Measurements from ENCODE around the gene TNS3. TPM values are rescaled to one million over a fixed set of nuclear protein-coding genes. Genes with fewer than 3 reads are reported as not detected.

Gene TNS3
- total RNA-seq, 8 experiments from 2014 or later, result 2.6 to 49.9 (median 8.7) TPM

DNA sequence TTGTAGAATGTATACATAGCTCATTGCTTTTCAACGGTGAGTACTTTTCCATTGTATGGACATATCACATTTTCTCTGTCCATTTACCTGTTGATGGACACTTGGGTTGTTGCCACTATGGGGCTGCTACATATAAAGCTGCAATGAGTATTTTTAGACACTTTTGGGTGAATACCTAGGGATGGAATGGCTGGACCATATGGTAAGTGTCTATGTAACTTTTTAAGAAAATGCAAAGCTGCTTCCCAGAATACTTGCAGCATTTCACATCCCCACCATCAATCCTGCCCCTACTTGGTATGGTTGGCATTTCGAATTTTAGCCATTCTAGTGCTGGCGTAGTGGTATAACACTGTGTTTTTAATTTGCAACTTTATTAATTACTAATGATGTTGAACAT lies 274.6 kb downstream of the TNS3 start:
- Histone ChIP-seq H3K4me3 (no peak overlapping the region), H3K4me1 (replicated peaks in 1 of 2) (no peaks in the 10 kb centered on the region), H3K27ac (no peak overlapping the region)
- whole genome bisulfite sequencing, 10 experiments, result 50 to 100% (median 72%) methylated on average over 2 to 3 of the region's 3 CpGs
- in situ Hi-C loops (cut with MboI; ENCODE audit: low pct_unique_long_range_greater_than_20kb in 2 of 9, low sequenced_read_pairs in 9 of 9, unreplicated experiment in 9 of 9), result no loop called here
- ATAC-seq (replicated peaks in 6 of 8), result no peak

DNA sequence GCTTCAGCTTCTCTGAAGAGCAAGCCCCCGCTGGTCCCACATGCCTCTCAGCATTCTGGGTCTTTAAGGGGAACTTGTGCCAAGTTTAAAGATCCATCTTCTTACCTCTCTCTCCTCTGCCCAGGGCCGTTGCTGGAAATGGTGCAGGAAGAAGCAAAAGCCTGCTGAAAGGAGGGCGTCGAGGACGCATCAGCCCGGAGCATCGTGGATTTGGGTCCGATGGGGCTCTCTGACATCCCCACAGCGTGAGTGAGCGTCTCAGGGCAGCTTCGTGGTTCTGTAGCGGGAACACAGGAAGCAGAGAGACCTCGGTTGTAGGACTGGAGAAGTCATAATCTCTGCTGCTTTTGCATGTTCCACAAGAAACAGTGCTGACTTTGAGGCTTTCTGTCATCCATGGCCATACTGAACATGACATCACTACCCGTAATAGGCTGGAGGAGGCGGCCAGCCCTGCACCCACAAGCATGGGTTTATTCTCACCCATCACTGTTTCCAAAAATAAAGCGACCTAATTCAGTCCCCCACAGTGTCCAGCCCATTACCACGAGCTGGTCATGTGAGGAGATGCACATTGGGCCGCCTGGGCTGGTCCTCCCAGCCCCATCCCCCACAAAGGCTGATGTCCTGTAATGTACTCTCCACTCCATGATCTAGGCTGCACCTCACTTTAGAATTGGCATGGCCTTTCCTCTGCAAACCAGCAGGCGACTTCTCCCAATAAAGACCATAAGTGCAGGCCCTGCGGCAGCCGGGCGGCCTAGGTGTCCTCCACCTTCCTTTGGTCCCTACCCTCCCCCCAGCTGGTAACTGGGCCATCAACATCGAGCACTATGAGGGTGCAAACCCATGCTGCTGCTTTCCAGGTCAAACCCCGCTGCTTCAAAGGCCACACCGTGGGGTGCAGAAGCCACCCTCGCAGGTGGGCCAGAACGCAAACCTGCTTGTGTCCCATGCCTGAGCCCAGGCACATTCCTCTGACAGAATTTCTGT lies 276.9 kb downstream of the TNS3 start:
- in situ Hi-C loops (cut with MboI; ENCODE audit: low pct_unique_long_range_greater_than_20kb in 2 of 9, low sequenced_read_pairs in 9 of 9, unreplicated experiment in 9 of 9), result no loop called here
- ATAC-seq (replicated peaks in 6 of 8), result peak in 5 of 8 experiments; percentile 39 to 88 (median 56)
- H3K27ac ChIP-seq, result no peak overlapping the region

DNA sequence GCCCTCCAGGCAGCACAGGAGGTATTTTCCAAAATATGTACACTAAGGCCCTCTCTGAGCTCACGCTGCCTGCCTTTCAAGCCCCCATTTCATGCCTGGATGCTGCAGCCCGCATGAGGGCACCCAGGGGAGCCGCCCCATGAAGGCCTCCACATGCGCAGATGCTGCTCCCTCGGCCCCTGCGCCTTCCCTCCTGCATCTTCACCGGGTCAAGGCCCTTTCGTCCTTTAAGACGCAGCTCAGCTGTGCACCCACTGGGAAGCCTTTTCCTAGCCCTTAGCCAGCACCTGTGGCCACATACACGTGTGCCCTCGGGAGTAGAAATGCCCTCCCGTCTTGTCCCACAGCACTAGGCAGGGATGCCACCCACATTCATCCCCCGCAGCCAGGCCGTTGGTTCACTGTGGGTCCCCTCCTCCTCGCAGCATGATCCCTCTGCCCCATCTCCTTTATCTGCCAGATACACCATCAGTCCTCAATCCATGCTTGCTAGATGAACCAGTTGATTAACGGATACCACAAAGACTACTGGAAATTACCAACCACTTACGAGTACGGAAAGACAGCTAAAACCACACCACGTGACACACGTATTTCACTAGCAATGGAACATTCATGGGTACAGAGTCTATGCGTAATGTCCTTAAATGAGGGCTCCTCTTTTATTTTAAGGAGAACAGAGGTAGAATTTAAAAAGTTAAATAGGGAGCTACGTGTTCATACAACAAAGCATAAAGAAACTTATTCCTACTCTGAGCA lies 278.0 kb downstream of the TNS3 start:
- Histone ChIP-seq H3K4me1 (replicated peaks in 1 of 2) (peaks cover 2 to 3% of the 10 kb centered on the region in 2 donors), H3K4me3 (no peak overlapping the region), H3K27ac (no peak overlapping the region)
- ATAC-seq (replicated peaks in 6 of 8), result no peak
- in situ Hi-C loops (cut with MboI; ENCODE audit: low pct_unique_long_range_greater_than_20kb in 2 of 9, low sequenced_read_pairs in 9 of 9, unreplicated experiment in 9 of 9), result no loop called here
- whole genome bisulfite sequencing, 10 experiments, result 80 to 100% (median 92%) methylated on average over 1 to 6 of the region's 22 CpGs; no CpG with 5 or more reads in 1 of the 10 experiments

More for the DNA sequence above, 276.9 kb downstream of the TNS3 start:
- Histone ChIP-seq H3K4me1 (replicated peaks in 1 of 2) (no peaks in the 10 kb centered on the region), H3K4me3 (no peak overlapping the region)
- 88 to 100% (median 98%) methylated on average over 1 to 16 of the region's 27 CpGs; no CpG with 5 or more reads in 3 of the 10 experiments for WGBS, 10 experiments

DNA sequence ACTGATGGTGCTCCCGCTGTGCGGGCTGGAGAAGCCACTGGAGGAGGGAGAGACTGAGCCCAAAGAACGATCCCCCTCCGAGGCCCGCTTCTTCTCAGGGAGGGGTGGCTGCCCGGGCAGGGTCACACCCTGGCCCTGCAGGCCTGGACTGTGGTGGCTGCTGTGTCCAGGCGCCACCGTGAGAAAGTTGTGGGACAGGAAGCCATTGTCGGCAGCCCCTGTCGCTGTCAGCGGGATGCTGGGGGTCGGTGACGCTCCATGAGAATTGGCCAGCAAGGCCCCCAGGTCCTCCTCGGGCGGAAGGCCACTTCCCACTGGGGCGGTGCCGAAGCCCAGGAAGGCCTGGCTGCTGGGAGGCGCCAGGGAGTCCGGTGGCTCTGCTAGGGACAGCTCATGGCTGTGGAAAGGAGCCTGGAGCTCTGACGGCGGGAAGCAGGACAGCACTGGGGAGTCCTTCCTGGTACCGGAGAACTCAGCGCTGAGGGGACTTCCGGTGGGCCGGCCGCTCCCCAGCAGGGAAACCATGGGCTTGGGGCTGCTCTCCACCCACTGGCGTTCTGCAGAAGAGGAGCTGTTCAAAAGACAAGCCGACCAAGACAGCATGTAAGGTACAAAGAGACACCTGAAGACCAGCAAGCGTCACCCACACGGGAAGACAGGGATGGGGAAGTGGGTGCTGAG lies 278.8 kb downstream of the TNS3 start:
- H3K4me3 ChIP-seq, result no peak overlapping the region
- no peak for ATAC-seq (replicated peaks in 6 of 8)
- H3K4me1 ChIP-seq (replicated peaks in 1 of 2), result peaks cover 7 to 8% of the 10 kb centered on the region in 2 donors
- no peak overlapping the region for H3K27ac ChIP-seq
- in situ Hi-C loops (cut with MboI; ENCODE audit: low pct_unique_long_range_greater_than_20kb in 2 of 9, low sequenced_read_pairs in 9 of 9, unreplicated experiment in 9 of 9), result no loop called here
- 92 to 100% (median 95%) methylated on average over 3 to 15 of the region's 30 CpGs; no CpG with 5 or more reads in 5 of the 10 experiments for WGBS, 10 experiments

DNA sequence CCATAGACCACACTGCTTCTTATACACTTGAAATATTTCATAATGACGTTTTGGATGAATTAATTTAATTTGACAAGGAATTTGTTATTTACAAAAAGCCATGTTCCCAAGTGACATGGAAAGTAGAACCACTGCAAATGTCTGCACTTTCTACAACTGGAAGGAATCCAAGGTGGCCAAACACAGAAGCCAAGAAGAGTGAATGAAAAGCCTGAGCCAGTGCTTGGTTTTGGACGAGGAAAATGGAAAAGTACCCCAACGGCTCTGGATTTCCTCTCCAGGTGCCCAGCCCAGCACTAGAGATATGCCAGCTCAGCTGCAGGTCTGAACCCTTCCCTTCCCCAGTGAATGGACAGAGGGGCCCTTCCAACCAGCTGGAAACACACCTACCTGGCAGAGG lies 279.4 kb downstream of the TNS3 start:
- 0 to 100% (median 83%) methylated on average over 1 to 3 of the region's 3 CpGs; no CpG with 5 or more reads in 1 of the 10 experiments for WGBS, 10 experiments

DNA sequence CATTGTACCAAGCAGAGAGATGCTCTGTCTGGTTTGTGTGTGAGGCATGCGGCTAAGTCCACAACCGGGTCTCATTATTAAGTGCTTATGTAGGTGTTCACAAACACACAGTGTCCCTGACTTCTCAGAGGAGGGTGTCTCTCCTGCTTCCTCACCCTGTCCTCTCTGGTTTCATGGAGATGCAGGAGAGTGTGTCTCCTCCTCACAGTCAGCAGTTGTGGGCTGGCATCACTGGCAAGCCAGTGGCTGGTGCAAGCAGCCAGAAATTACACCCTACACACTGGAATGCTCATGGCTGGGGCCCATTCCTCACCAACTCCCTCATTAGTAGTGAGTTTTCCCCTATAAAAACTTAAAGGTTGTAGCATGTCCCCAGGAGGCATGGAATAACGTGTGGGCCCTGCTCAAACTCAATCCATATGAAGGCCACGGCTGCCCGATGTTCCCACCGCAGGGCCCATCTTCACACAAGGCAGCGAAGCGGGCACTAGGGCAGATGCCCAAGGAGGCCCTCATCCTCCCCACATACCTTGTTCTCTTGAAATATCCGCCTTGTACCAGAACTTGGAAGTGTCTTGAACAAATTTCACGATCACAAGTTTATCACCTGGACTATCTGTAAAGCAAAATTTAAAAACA lies 280.1 kb downstream of the TNS3 start:
- WGBS, 10 experiments, result 80 to 100% (median 100%) methylated on average over 1 to 8 of the region's 10 CpGs
- H3K27ac ChIP-seq, result no peak overlapping the region
- H3K4me1 ChIP-seq (replicated peaks in 1 of 2), result peaks cover 7 to 8% of the 10 kb centered on the region in 2 donors
- H3K4me3 ChIP-seq, result no peak overlapping the region
- in situ Hi-C loops (cut with MboI; ENCODE audit: low pct_unique_long_range_greater_than_20kb in 2 of 9, low sequenced_read_pairs in 9 of 9, unreplicated experiment in 9 of 9), result no loop called here
- ATAC-seq (replicated peaks in 6 of 8), result no peak

More for the DNA sequence above, 279.4 kb downstream of the TNS3 start:
- Histone ChIP-seq H3K27ac (no peak overlapping the region), H3K4me3 (no peak overlapping the region), H3K4me1 (replicated peaks in 1 of 2) (peaks cover 7 to 8% of the 10 kb centered on the region in 2 donors)
- in situ Hi-C loops (cut with MboI; ENCODE audit: low pct_unique_long_range_greater_than_20kb in 2 of 9, low sequenced_read_pairs in 9 of 9, unreplicated experiment in 9 of 9), result no loop called here
- no peak for ATAC-seq (replicated peaks in 6 of 8)

DNA sequence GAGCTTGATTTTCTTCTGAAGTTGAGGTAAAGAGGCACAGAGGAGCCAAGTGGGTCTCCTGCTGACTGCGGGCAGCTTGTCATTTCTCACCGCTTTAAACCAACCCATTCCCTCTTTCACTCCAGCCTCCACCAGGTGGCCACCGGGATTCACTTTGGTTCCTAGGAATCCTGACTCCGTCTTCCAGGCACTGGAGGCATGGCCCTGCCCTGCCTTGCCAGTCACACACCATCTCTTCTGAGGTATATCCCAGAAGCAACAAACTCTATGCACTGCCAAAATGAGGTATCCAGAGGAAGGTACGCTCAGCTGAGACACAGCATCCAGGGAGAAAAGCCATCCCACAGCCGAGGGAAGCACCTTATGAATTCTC lies 280.8 kb downstream of the TNS3 start:
- Histone ChIP-seq H3K4me3 (no peak overlapping the region), H3K27ac (no peak overlapping the region), H3K4me1 (replicated peaks in 1 of 2) (peaks cover 7 to 8% of the 10 kb centered on the region in 2 donors)
- in situ Hi-C loops (cut with MboI; ENCODE audit: low pct_unique_long_range_greater_than_20kb in 2 of 9, low sequenced_read_pairs in 9 of 9, unreplicated experiment in 9 of 9), result no loop called here
- ATAC-seq (replicated peaks in 6 of 8), result peak in 1 of 8 experiments; percentile 68
- WGBS, 10 experiments, result 59 to 100% (median 88%) methylated on average over 1 to 4 of the region's 6 CpGs; no CpG with 5 or more reads in 2 of the 10 experiments

DNA sequence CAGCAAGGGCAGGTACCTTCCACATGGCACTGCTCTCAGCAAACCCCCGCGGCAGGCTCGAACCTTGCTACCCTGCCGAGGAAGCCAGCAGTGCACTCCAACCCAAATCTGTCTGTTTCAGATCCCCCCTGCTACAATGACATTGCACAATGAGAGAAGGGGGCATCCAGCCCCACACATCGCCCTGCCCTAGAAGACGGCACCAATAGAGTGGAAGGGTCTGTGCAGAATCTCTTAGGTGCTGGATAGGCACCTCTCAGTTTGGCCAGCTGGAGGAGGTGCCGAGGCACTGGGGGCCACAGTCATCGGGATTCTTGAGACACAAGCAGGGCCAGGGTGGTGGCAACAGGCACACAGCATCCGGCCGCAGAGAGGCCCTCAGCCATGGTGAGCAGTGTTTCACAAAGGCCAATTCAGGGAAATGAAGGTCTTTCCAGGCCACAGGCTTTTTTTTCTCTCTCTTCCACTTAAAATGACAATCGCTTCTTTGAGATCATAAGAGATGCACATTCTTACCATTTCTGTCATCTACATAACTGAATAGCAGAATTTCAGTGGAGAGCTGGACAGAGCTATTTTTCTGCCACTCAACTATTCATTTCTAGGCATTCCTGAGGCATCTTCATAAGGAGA lies 281.3 kb downstream of the TNS3 start:
- Histone ChIP-seq H3K4me3 (no peak overlapping the region), H3K27ac (no peak overlapping the region), H3K4me1 (replicated peaks in 1 of 2) (peaks cover 7 to 8% of the 10 kb centered on the region in 2 donors)
- 38 to 100% (median 95%) methylated on average over 1 to 4 of the region's 11 CpGs; no CpG with 5 or more reads in 3 of the 10 experiments for WGBS, 10 experiments
- in situ Hi-C loops (cut with MboI; ENCODE audit: low pct_unique_long_range_greater_than_20kb in 2 of 9, low sequenced_read_pairs in 9 of 9, unreplicated experiment in 9 of 9), result no loop called here
- peak in 2 of 8 experiments; percentile 50 to 69 for ATAC-seq (replicated peaks in 6 of 8)

DNA sequence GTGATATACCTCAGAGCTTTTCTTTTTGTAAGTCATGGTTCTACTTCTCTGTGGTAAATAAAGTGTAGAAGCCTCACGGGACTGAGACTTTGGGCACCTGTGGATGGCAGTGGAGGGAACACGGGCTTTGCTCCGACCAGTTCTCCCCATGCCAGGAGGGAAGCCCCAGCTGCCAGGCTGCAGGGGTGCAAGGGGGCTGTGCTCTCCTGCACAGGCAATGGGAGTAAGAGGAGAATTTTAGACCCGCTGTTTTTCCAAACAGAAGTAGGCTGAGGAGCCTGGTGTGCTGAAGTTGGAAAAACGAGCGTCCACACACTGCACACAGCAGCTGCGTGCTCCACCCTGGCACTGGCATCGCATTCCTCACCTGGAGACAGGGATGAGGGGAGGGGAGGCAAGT lies 282.4 kb downstream of the TNS3 start:
- in situ Hi-C loops (cut with MboI; ENCODE audit: low pct_unique_long_range_greater_than_20kb in 2 of 9, low sequenced_read_pairs in 9 of 9, unreplicated experiment in 9 of 9), result loop anchor here in 1 of 9 experiments (25.0 kb wide), 1 partner anchor 513 kb away; no protein-coding TSS in a partner anchor
- Histone ChIP-seq H3K27ac (no peak overlapping the region), H3K4me1 (replicated peaks in 1 of 2) (peaks cover 7 to 8% of the 10 kb centered on the region in 2 donors), H3K4me3 (no peak overlapping the region)
- ATAC-seq (replicated peaks in 6 of 8), result no peak
- WGBS, 10 experiments, result 90 to 100% (median 100%) methylated on average over 1 to 4 of the region's 8 CpGs; no CpG with 5 or more reads in 4 of the 10 experiments

DNA sequence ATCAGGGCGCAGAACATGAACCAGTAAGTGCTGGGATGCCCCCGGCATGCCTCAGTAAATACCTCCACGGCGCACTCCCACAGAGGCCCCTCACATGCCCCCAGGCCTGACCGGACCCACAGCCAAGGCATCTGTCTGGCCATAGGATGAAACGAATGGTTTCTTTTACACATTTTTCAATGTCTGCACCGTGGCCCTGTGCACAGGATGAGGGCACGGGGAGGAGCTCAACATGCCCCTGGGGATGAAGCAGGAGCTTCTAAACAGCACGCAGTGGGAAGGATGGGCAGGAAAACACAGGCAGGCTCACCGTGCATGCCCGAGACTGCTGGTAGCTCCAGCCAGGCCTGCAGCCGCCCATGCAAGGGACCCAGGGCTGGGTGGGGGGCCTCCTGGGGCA lies 283.3 kb downstream of the TNS3 start:
- Histone ChIP-seq H3K4me1 (replicated peaks in 1 of 2) (peaks cover 7 to 8% of the 10 kb centered on the region in 2 donors), H3K4me3 (no peak overlapping the region), H3K27ac (peak overlapping the region in 1 of 2 donors; percentile 32)
- WGBS, 10 experiments, result 40 to 93% (median 81%) methylated on average over 2 to 8 of the region's 12 CpGs; no CpG with 5 or more reads in 5 of the 10 experiments
- in situ Hi-C loops (cut with MboI; ENCODE audit: low pct_unique_long_range_greater_than_20kb in 2 of 9, low sequenced_read_pairs in 9 of 9, unreplicated experiment in 9 of 9), result loop anchor here in 1 of 9 experiments (25.0 kb wide), 1 partner anchor 514 kb away; no protein-coding TSS in a partner anchor
- ATAC-seq (replicated peaks in 6 of 8), result peak in 3 of 8 experiments; percentile 74 to 77 (median 76)

DNA sequence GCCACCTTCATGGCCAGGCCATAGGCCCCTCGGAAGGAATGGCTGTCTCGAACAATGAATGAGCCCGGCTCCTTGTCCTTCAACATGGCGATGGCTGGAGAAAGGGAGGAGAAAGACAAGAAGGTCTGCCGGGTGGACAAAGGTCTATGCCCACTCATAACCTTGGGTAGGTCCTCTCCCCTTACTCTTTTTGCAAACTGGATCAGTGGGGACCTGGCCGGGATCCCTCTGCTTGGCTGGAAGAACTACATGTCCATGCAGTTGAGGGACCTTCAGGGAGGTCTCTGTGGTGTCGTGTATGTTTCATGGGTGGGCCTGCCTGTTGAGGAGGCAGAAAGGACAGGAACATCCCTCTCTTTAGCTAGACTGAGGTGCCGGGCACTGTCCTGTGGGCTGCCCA lies 284.8 kb downstream of the TNS3 start:
- in situ Hi-C loops (cut with MboI; ENCODE audit: low pct_unique_long_range_greater_than_20kb in 2 of 9, low sequenced_read_pairs in 9 of 9, unreplicated experiment in 9 of 9), result loop anchor here in 1 of 9 experiments (25.0 kb wide), 1 partner anchor 515 kb away; no protein-coding TSS in a partner anchor
- 86 to 100% (median 100%) methylated on average over 1 to 6 of the region's 8 CpGs; no CpG with 5 or more reads in 1 of the 10 experiments for WGBS, 10 experiments
- Histone ChIP-seq H3K4me1 (replicated peaks in 1 of 2) (peaks cover 7 to 8% of the 10 kb centered on the region in 2 donors), H3K27ac (no peak overlapping the region), H3K4me3 (no peak overlapping the region)
- no peak for ATAC-seq (replicated peaks in 6 of 8)
